ENCODE results near the gene FGF1. TPM values are rescaled to one million over a fixed set of nuclear protein-coding genes. Genes with fewer than 3 reads are reported as not detected.

Gene FGF1
- total RNA-seq, 1 donor from 2014 or later, result not detected

DNA sequence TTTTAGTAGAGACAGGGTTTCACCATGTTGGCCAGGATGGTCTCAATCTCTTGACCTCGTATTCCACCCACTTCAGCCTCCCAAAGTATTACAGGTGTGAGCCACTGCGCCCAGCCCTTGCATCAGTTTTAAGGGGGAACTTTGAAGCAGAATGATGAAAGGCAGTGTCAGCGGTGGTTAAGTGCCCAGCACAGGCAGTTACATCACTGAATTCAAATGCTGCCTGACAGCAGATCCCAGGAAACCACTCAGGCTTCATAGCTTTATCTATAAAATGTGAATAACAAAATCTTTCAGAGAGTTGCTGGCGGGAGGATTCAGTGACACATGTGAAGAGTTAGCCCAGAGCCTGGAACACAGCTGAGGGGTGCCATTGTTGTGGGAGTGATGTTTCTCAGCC, 26.5 kb downstream of the FGF1 start:
- DNase-seq (ENCODE audit: low spot score, unreplicated experiment), result no peak
- Mint-ChIP-seq H3K36me3 (ENCODE audit: insufficient read depth) (no peaks in the 10 kb centered on the region), H3K4me1 (ENCODE audit: low read depth) (no peaks in the 10 kb centered on the region), H3K27ac (no peak overlapping the region), H3K27me3 (peaks cover 15% of the 10 kb centered on the region), H3K4me3 (ENCODE audit: low read depth) (no peak overlapping the region), H3K9me3 (ENCODE audit: low read depth) (no peaks in the 10 kb centered on the region)
- TF ChIP-seq, protein P1, sequence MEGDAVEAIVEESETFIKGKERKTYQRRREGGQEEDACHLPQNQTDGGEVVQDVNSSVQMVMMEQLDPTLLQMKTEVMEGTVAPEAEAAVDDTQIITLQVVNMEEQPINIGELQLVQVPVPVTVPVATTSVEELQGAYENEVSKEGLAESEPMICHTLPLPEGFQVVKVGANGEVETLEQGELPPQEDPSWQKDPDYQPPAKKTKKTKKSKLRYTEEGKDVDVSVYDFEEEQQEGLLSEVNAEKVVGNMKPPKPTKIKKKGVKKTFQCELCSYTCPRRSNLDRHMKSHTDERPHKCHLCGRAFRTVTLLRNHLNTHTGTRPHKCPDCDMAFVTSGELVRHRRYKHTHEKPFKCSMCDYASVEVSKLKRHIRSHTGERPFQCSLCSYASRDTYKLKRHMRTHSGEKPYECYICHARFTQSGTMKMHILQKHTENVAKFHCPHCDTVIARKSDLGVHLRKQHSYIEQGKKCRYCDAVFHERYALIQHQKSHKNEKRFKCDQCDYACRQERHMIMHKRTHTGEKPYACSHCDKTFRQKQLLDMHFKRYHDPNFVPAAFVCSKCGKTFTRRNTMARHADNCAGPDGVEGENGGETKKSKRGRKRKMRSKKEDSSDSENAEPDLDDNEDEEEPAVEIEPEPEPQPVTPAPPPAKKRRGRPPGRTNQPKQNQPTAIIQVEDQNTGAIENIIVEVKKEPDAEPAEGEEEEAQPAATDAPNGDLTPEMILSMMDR (IDR thresholded peaks at IDR 0.05; ENCODE audit: unreplicated experiment), result no peak

DNA sequence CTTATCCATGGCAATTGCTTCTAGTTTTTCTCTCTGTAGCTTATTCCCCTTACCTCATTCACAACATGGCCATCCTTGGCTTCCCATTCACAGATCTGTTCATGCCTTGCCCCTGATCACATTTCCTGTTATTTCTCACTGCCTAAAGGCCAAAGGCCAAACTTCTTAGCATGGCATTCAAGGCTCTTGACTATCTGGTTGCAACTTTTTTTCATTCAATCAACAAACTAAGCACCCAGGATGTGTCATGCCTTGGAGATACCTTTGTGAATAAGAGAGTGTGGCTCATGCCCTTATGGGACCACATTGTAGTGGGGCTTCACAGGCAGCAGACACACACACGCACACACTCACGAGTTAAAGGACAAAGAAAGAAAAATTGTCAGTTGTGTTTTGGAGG, 27.6 kb downstream of the FGF1 start:
- Mint-ChIP-seq H3K9me3 (ENCODE audit: low read depth) (no peaks in the 10 kb centered on the region), H3K4me1 (ENCODE audit: low read depth) (no peaks in the 10 kb centered on the region), H3K4me3 (ENCODE audit: low read depth) (no peak overlapping the region), H3K27ac (no peak overlapping the region), H3K36me3 (ENCODE audit: insufficient read depth) (no peaks in the 10 kb centered on the region), H3K27me3 (peaks cover 18% of the 10 kb centered on the region)
- TF ChIP-seq, protein P1 (IDR thresholded peaks at IDR 0.05; ENCODE audit: unreplicated experiment), result no peak
- DNase-seq (ENCODE audit: low spot score, unreplicated experiment), result no peak

DNA sequence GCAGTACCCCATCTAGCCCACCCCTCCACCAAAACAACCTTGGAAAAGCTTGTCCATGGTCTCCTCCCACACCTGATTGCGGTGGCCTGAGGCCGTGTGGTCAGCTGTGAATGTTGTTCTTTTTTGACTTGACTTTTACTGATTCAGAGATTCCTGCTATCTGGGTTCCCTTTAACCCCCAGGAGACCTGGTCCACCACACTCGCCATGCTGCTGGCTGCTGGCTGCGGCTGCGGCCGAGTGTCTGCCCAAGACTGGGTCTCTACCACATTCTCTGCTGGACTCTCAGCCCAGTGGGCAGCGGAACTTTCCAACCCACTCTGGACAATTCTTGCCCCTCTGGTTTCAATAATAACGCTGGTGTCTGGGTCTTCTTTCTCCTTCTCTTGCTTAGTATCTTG, 28.4 kb downstream of the FGF1 start:
- no peak overlapping the region for H3K27ac Mint-ChIP-seq
- no peak overlapping the region for H3K4me3 Mint-ChIP-seq (ENCODE audit: low read depth)
- no peaks in the 10 kb centered on the region for H3K9me3 Mint-ChIP-seq (ENCODE audit: low read depth)
- H3K36me3 Mint-ChIP-seq (ENCODE audit: insufficient read depth), result no peaks in the 10 kb centered on the region
- TF ChIP-seq, protein P1 (IDR thresholded peaks at IDR 0.05; ENCODE audit: unreplicated experiment), result no peak
- H3K27me3 Mint-ChIP-seq, result peaks cover 18% of the 10 kb centered on the region
- no peaks in the 10 kb centered on the region for H3K4me1 Mint-ChIP-seq (ENCODE audit: low read depth)
- no peak for DNase-seq (ENCODE audit: low spot score, unreplicated experiment)

DNA sequence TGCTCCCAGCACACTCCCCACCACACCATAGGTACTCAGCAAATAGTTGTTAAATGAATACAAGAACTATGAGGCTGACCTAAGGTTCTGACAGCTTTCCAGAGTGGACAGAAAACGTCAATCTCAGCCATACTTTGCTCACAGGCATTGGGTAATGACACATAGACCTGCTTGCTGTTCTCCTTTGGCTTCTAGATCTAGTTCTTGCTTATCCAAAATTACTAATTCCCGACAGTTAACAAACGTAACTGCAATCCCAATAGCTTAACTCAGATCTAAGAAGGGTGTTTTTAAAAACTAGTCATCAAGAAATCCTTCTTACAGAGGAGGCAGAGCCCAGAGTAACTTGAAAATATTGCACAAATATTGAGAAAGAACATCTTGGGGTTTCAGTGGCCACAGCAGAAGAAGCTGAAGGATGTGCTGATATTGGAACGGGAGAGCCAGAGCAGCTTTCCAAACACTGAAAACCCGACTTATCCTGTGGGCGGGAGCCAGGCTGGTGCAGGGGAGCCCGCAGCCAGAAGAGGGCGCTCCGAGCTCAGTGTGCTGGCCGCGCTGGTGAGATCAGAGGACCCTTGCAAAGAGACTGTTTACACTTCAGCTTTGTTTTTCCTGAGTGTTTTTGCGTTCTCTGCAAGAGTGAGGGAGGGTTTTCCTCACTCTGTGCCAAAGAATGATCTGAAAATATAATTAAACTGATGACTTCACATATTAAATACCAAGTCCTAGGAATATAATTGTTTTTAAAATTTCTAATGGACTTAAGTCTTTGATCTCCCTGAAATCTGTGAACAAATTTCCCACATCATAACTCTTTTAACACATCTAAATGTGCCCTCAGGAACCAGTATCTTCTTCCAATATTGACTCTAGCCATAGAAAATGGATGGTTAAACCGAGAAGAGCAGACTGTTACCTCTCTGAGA, 30.3 kb downstream of the FGF1 start:
- H3K27me3 Mint-ChIP-seq, result peaks cover 17% of the 10 kb centered on the region
- H3K4me3 Mint-ChIP-seq (ENCODE audit: low read depth), result no peak overlapping the region

DNA sequence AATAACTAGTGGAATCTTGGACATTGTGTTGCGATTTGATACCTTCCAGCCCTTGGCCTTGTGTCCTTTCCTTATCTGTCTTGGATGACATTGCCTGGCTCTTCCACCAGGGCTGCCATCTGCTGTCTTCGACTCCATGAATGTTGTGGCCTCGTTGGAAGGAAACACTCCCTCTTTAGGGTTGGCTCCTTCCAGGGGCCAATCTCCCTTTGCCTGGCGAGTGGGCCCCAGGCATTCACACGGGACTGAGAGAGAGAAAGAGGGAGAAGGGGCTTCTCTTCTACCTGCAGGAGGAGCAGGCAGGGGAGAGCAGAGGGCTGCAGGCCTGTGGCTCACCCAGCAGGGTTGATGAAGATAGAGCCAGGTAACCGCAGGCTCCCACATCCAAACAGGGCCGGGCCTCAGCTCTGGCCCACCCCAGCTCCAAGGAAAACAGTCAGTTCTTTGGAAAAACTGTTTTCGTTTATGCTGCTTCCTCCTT, 31.3 kb downstream of the FGF1 start:
- TF ChIP-seq, protein P1 (IDR thresholded peaks at IDR 0.05; ENCODE audit: unreplicated experiment), result no peak
- Mint-ChIP-seq H3K9me3 (ENCODE audit: low read depth) (no peaks in the 10 kb centered on the region), H3K4me1 (ENCODE audit: low read depth) (no peaks in the 10 kb centered on the region), H3K27me3 (peaks cover 15% of the 10 kb centered on the region), H3K27ac (no peak overlapping the region), H3K36me3 (ENCODE audit: insufficient read depth) (no peaks in the 10 kb centered on the region), H3K4me3 (ENCODE audit: low read depth) (no peak overlapping the region)
- no peak for DNase-seq (ENCODE audit: low spot score, unreplicated experiment)

More for the DNA sequence above, 30.3 kb downstream of the FGF1 start:
- Mint-ChIP-seq H3K9me3 (ENCODE audit: low read depth) (no peaks in the 10 kb centered on the region), H3K4me1 (ENCODE audit: low read depth) (no peaks in the 10 kb centered on the region), H3K27ac (no peak overlapping the region), H3K36me3 (ENCODE audit: insufficient read depth) (no peaks in the 10 kb centered on the region)
- TF ChIP-seq, protein P1 (IDR thresholded peaks at IDR 0.05; ENCODE audit: unreplicated experiment), result peak; percentile 99
- DNase-seq (ENCODE audit: low spot score, unreplicated experiment), result peak; percentile 80

Data from progenitor cell of endocrine pancreas (in vitro differentiated cells).